Spinal cord (tissue), 10 donors: Measurements from ENCODE around the gene AK1. TPM values are rescaled to one million over a fixed set of nuclear protein-coding genes. Genes with fewer than 3 reads are reported as not detected.
A peak's percentile ranks its signal among the peaks of the same experiment; 100 is the strongest.

Experiments
- DNase-seq, 6 donors: peaks; one replicate each; pipeline versions ENCODE4 v3.0.0 to v3.0.0-alpha.2; 2013 to 2015; ENCODE audit warnings: low spot score in 6 of 6, low read depth in 4 of 6
- H3K27ac ChIP-seq: one replicate; pipeline ENCODE4 v1.5.1; 2013; ENCODE audit warnings: low read depth, low read length, control low read depth
- H3K27me3 ChIP-seq: one replicate; pipeline ENCODE4 v1.6.1; 2013; ENCODE audit warnings: low read length; ENCODE audit not compliant: control insufficient read depth, insufficient read depth
- H3K36me3 ChIP-seq: one replicate; pipeline ENCODE4 v1.6.1; 2013; ENCODE audit warnings: low read length; ENCODE audit not compliant: control insufficient read depth, insufficient read depth
- H3K4me1 ChIP-seq: one replicate; pipeline ENCODE4 v1.6.1; 2013; ENCODE audit warnings: low read length; ENCODE audit not compliant: control insufficient read depth, insufficient read depth
- H3K4me3 ChIP-seq: one replicate; pipeline ENCODE4 v1.5.1; 2013; ENCODE audit warnings: low read depth, low read length, control low read depth
- H3K9me3 ChIP-seq: one replicate; pipeline ENCODE4 v1.6.1; 2013; ENCODE audit warnings: low read length; ENCODE audit not compliant: control insufficient read depth, insufficient read depth
- WGBS: methylation state at CpG from one replicate; pipeline ENCODE4 v1.1.5; 2013; ENCODE audit warnings: missing lambda C conversion rate; ENCODE audit not compliant: insufficient coverage; 5-methylcytosine and 5-hydroxymethylcytosine counted together
- polyA plus RNA-seq, 2 donors: library from polyadenylated mRNA; unstranded; fragments of 120-200 nt; gene quantifications; one replicate each; pipeline ENCODE4 v1.2.1, GENCODE V29; 2013; ENCODE audit not compliant: insufficient read length in 2 of 2
- total RNA-seq, 2 donors: library from RNA; depleted of rRNA in 1 of 2; stranded (reverse); fragments of 120-200 nt in 1 of 2; fragments of >200 nt in 1 of 2; gene quantifications; one replicate each; pipeline versions ENCODE4 v1.2.3 to v1.2.4, GENCODE V29; 2013 to 2014
- donor health status: healthy.

AK1 gene
- total and polyA plus RNA-seq, 4 donors = 48.0 to 297 (median 255) TPM

- Histone ChIP-seq H3K27me3 (no peaks in the 10 kb centered on the region), H3K36me3 (peaks cover 35% of the 10 kb centered on the region), H3K4me1 (peaks cover 53% of the 10 kb centered on the region), H3K4me3 (peak within 1 kb of the TSS; percentile 91), H3K27ac (peak within 1 kb of the TSS; percentile 88), H3K9me3 (no peaks in the 10 kb centered on the region)
- under 1% methylated on average over 66 of the region's 89 CpGs for WGBS
- DNase-seq = peak in 3 of 6 donors; percentile 74 to 93 (median 88)
Measured at GRCh38 chr9:127899128-127899943, 21.9 kb upstream of the AK1 start, which contains the start of gene ST6GALNAC6. TSS of gene ST6GALNAC6 (minus strand) at chr9:127899603. CDS start at chr9:127897981, 1,622 bp downstream.

GRCh38 chr9:127898433-127899127 lies 21.1 kb upstream of the AK1 start:
- Histone ChIP-seq H3K4me3 (peak overlapping the region; percentile 91), H3K27me3 (no peaks in the 10 kb centered on the region), H3K4me1 (peaks cover 46% of the 10 kb centered on the region), H3K27ac (peak overlapping the region; percentile 88), H3K9me3 (no peaks in the 10 kb centered on the region), H3K36me3 (peaks cover 40% of the 10 kb centered on the region)
- DNase-seq = peak in 2 of 6 donors; percentile 55 to 67
- 14% methylated on average over 27 of the region's 32 CpGs for WGBS

GRCh38 chr9:127897193-127897692 lies 19.8 kb upstream of the AK1 start:
- WGBS = 13% methylated on average over 10 of the region's 19 CpGs
- Histone ChIP-seq H3K9me3 (no peaks in the 10 kb centered on the region), H3K27me3 (no peaks in the 10 kb centered on the region), H3K27ac (peak overlapping the region; percentile 78), H3K4me3 (no peak overlapping the region), H3K4me1 (peaks cover 40% of the 10 kb centered on the region), H3K36me3 (peaks cover 49% of the 10 kb centered on the region)
- peak in 2 of 6 donors; percentile 75 to 82 for DNase-seq

GRCh38 chr9:127896395-127897192 lies 19.1 kb upstream of the AK1 start:
- peak overlapping the region; percentile 78 for H3K27ac ChIP-seq
- WGBS = 60% methylated on average over 14 of the region's 16 CpGs
- H3K27me3 ChIP-seq = no peaks in the 10 kb centered on the region
- DNase-seq = no peak
- H3K4me1 ChIP-seq = peaks cover 40% of the 10 kb centered on the region
- H3K36me3 ChIP-seq = peaks cover 53% of the 10 kb centered on the region
- H3K9me3 ChIP-seq = no peaks in the 10 kb centered on the region
- H3K4me3 ChIP-seq = no peak overlapping the region

- DNase-seq = no peak
- no peaks in the 10 kb centered on the region for H3K9me3 ChIP-seq
- H3K4me1 ChIP-seq = peaks cover 40% of the 10 kb centered on the region
- WGBS = 95% methylated on average over 8 of the region's 8 CpGs
- peaks cover 56% of the 10 kb centered on the region for H3K36me3 ChIP-seq
- H3K4me3 ChIP-seq = no peak overlapping the region
- H3K27me3 ChIP-seq = no peaks in the 10 kb centered on the region
- no peak overlapping the region for H3K27ac ChIP-seq
Measured at GRCh38 chr9:127895811-127896210, 18.3 kb upstream of the AK1 start.

- no peak overlapping the region for H3K27ac ChIP-seq
- no peak for DNase-seq
Measured at GRCh38 chr9:127893392-127893791, 15.9 kb upstream of the AK1 start.

GRCh38 chr9:127892831-127893230 lies 15.4 kb upstream of the AK1 start:
- Histone ChIP-seq H3K36me3 (peaks cover 73% of the 10 kb centered on the region), H3K27me3 (no peaks in the 10 kb centered on the region), H3K4me1 (peaks cover 18% of the 10 kb centered on the region), H3K27ac (no peak overlapping the region), H3K9me3 (no peaks in the 10 kb centered on the region), H3K4me3 (no peak overlapping the region)
- DNase-seq = no peak
- WGBS = 92% methylated on average over 5 of the region's 6 CpGs

More at GRCh38 chr9:127893392-127893791, 15.9 kb upstream of the AK1 start:
- H3K9me3 ChIP-seq = no peaks in the 10 kb centered on the region
- H3K27me3 ChIP-seq = no peaks in the 10 kb centered on the region
- H3K4me3 ChIP-seq = no peak overlapping the region
- 92% methylated on average over 3 of the region's 4 CpGs for WGBS
- H3K4me1 ChIP-seq = peaks cover 24% of the 10 kb centered on the region
- peaks cover 70% of the 10 kb centered on the region for H3K36me3 ChIP-seq

GRCh38 chr9:127890053-127890452 lies 12.6 kb upstream of the AK1 start:
- peaks cover 16% of the 10 kb centered on the region for H3K4me1 ChIP-seq
- H3K36me3 ChIP-seq = peaks cover 76% of the 10 kb centered on the region
- 90% methylated on average over 1 of the region's 3 CpGs for WGBS
- no peak for DNase-seq
- no peaks in the 10 kb centered on the region for H3K9me3 ChIP-seq
- H3K27ac ChIP-seq = no peak overlapping the region
- H3K27me3 ChIP-seq = no peaks in the 10 kb centered on the region
- no peak overlapping the region for H3K4me3 ChIP-seq

- Histone ChIP-seq H3K4me3 (no peak overlapping the region), H3K9me3 (no peaks in the 10 kb centered on the region), H3K27me3 (no peaks in the 10 kb centered on the region), H3K27ac (no peak overlapping the region), H3K4me1 (peaks cover 28% of the 10 kb centered on the region), H3K36me3 (peaks cover 67% of the 10 kb centered on the region)
- DNase-seq = no peak
- WGBS = 80% methylated on average over 1 of the region's 2 CpGs
Measured at GRCh38 chr9:127887792-127888191, 10.3 kb upstream of the AK1 start.
